CD14-positive monocyte (primary cell): ENCODE results near the gene WNT9B. TPM values are rescaled to one million over a fixed set of nuclear protein-coding genes. Genes with fewer than 3 reads are reported as not detected.

Source experiments
- DNase-seq, 3 donors: peaks; one replicate each; pipeline ENCODE4 v3.0.0-alpha.2; 2011 to 2022
- H2AFZ ChIP-seq: 2 replicates; pipeline ENCODE4 v1.6.0; 2012; ENCODE audit warnings: mild to moderate bottlenecking, low read depth, low read length, inconsistent platforms; ENCODE audit not compliant: insufficient read depth, poor library complexity, severe bottlenecking
- H3K27ac ChIP-seq, 2 donors: 1 replicate in 1 of 2; 2 replicates in 1 of 2; pipeline ENCODE4 v1.5.1; 2012 to 2013; ENCODE audit warnings: low read length in 2 of 2, control low read depth in 1 of 2, inconsistent platforms in 1 of 2, low read depth in 1 of 2, mild to moderate bottlenecking in 1 of 2
- H3K27me3 ChIP-seq, 2 donors: one replicate each; pipeline versions ENCODE4 v1.6.0 to v1.6.1; 2011 to 2013; ENCODE audit warnings: low read length in 2 of 2; ENCODE audit not compliant: control insufficient read depth in 2 of 2, insufficient read depth in 2 of 2
- H3K36me3 ChIP-seq, 2 donors: replicated peaks in 1 of 2; 1 replicate in 1 of 2; 2 replicates in 1 of 2; pipeline versions ENCODE4 v1.5.1 to v1.6.1; 2012 to 2013; ENCODE audit warnings: low read length in 2 of 2, control low read depth in 1 of 2, inconsistent platforms in 1 of 2, mild to moderate bottlenecking in 1 of 2; ENCODE audit not compliant: insufficient read depth in 2 of 2, control insufficient read depth in 1 of 2
- H3K4me1 ChIP-seq, 2 donors: 1 replicate in 1 of 2; 2 replicates in 1 of 2; pipeline versions ENCODE4 v1.5.1 to v1.6.1; 2012 to 2013; ENCODE audit warnings: low read length in 2 of 2, control low read depth in 1 of 2, inconsistent platforms in 1 of 2, mild to moderate bottlenecking in 1 of 2, moderate library complexity in 1 of 2; ENCODE audit not compliant: insufficient read depth in 2 of 2, control insufficient read depth in 1 of 2
- H3K4me2 ChIP-seq: replicated peaks from 2 replicates; pipeline ENCODE3; 2012; ENCODE audit warnings: low read length, moderate library complexity, mild to moderate bottlenecking; ENCODE audit not compliant: poor library complexity, severe bottlenecking; ENCODE audit errors: extremely low read depth
- H3K4me3 ChIP-seq, 3 experiments: fragments of 200-600 bp in 1 of 3; sonication (generic) in 1 of 3; replicated peaks in 1 of 3; 1 replicate in 2 of 3; 2 replicates in 1 of 3; pipeline ENCODE4 v1.5.1; 2011 to 2013; ENCODE audit warnings: low read length in 3 of 3, mild to moderate bottlenecking in 3 of 3, control low read depth in 2 of 3, low read depth in 2 of 3, inconsistent platforms in 1 of 3, moderate library complexity in 1 of 3
- H3K79me2 ChIP-seq: 2 replicates; pipeline ENCODE4 v1.6.0; 2012; ENCODE audit warnings: mild to moderate bottlenecking, control low read depth, inconsistent platforms, low read length, moderate library complexity; ENCODE audit not compliant: insufficient read depth
- H3K9ac ChIP-seq: 2 replicates; pipeline ENCODE4 v1.6.0; 2017; ENCODE audit warnings: low read length, mild to moderate bottlenecking; ENCODE audit not compliant: insufficient read depth, poor library complexity, severe bottlenecking
- H3K9me3 ChIP-seq, 2 donors: replicated peaks in 1 of 2; 1 replicate in 1 of 2; 2 replicates in 1 of 2; pipeline versions ENCODE4 v1.5.1 to v1.6.1; 2012 to 2013; ENCODE audit warnings: low read length in 2 of 2, control low read depth in 1 of 2; ENCODE audit not compliant: control insufficient read depth in 1 of 2, insufficient read depth in 1 of 2
- H4K20me1 ChIP-seq: 2 replicates; pipeline ENCODE4 v1.6.0; 2012; ENCODE audit warnings: mild to moderate bottlenecking, low read length, control low read depth, moderate library complexity; ENCODE audit not compliant: insufficient read depth
- H3K27ac Mint-ChIP-seq, 7 donors: one replicate each; pipeline ENCODE4 v1.8.0; 2020; ENCODE audit warnings: mild to moderate bottlenecking in 7 of 7, mixed read lengths in 7 of 7, moderate library complexity in 6 of 7, inconsistent platforms in 2 of 7
- H3K27me3 Mint-ChIP-seq, 3 donors: one replicate each; pipeline ENCODE4 v1.8.0; 2021 to 2022; ENCODE audit warnings: low read depth in 3 of 3, mild to moderate bottlenecking in 3 of 3, mixed read lengths in 3 of 3, moderate library complexity in 3 of 3, inconsistent platforms in 1 of 3
- H3K36me3 Mint-ChIP-seq, 2 donors: one replicate each; pipeline ENCODE4 v1.8.0; 2020; ENCODE audit warnings: mixed read lengths in 2 of 2, inconsistent platforms in 1 of 2, mild to moderate bottlenecking in 1 of 2
- H3K4me1 Mint-ChIP-seq: one replicate; pipeline ENCODE4 v1.8.0; 2020; ENCODE audit warnings: mild to moderate bottlenecking, mixed read lengths
- H3K4me3 Mint-ChIP-seq, 2 donors: one replicate each; pipeline ENCODE4 v1.8.0; 2020; ENCODE audit warnings: mild to moderate bottlenecking in 2 of 2, mixed read lengths in 2 of 2, moderate library complexity in 1 of 2
- H3K9me3 Mint-ChIP-seq, 7 donors: one replicate each; pipeline ENCODE4 v1.8.0; 2020 to 2022; ENCODE audit warnings: mixed read lengths in 7 of 7, mild to moderate bottlenecking in 6 of 7, moderate library complexity in 6 of 7, inconsistent platforms in 2 of 7
- WGBS: methylation state at CpG from one replicate; pipeline ENCODE4 v1.1.5; 2013; ENCODE audit warnings: missing lambda C conversion rate; ENCODE audit not compliant: insufficient coverage; 5-methylcytosine and 5-hydroxymethylcytosine counted together
- intact Hi-C, 2 donors: fragments of 100-400 bp; cut with micrococcal nuclease; formaldehyde crosslinking; loops; one replicate each; pipeline versions ENCODE4 v1.15.0 to v1.15.1; 2023
- polyA plus RNA-seq, 3 donors: library from polyadenylated mRNA; depleted of rRNA in 1 of 3; unstranded in 2 of 3; stranded (reverse) in 1 of 3; fragments of 300-500 nt in 2 of 3; fragments of >200 nt in 1 of 3; fragmentation: Illumina TruSeq in 2 of 3; gene quantifications; 1 replicate in 2 of 3; 2 replicates in 1 of 3; pipeline ENCODE4 v1.2.3, GENCODE V29; 2012 to 2021
- TF ChIP-seq, protein P1 (sequence below): fragments of 200-600 bp; IDR thresholded peaks from one replicate; pipeline ENCODE4 v1.8.0; 2022; ENCODE audit warnings: antibody characterized with exemption, mild to moderate bottlenecking

The WNT9B gene
- polyA plus RNA-seq, 3 donors, result 0.19 TPM; not detected in 2

DNA sequence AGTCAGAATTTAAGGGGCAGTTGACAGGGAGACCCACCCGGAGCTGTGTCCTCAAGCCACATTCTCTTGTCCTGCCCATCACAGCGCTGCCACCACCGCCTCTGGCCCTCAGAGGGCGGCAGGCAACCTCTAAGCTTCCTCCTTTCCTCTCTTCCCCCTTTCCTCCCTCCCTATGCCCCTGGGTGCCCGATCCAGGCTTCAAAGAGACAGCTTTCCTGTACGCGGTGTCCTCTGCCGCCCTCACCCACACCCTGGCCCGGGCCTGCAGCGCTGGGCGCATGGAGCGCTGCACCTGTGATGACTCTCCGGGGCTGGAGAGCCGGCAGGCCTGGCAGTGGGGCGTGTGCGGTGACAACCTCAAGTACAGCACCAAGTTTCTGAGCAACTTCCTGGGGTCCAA, 23.5 kb downstream of the WNT9B start:
- TF ChIP-seq, protein P1, sequence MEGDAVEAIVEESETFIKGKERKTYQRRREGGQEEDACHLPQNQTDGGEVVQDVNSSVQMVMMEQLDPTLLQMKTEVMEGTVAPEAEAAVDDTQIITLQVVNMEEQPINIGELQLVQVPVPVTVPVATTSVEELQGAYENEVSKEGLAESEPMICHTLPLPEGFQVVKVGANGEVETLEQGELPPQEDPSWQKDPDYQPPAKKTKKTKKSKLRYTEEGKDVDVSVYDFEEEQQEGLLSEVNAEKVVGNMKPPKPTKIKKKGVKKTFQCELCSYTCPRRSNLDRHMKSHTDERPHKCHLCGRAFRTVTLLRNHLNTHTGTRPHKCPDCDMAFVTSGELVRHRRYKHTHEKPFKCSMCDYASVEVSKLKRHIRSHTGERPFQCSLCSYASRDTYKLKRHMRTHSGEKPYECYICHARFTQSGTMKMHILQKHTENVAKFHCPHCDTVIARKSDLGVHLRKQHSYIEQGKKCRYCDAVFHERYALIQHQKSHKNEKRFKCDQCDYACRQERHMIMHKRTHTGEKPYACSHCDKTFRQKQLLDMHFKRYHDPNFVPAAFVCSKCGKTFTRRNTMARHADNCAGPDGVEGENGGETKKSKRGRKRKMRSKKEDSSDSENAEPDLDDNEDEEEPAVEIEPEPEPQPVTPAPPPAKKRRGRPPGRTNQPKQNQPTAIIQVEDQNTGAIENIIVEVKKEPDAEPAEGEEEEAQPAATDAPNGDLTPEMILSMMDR, result no peak
- 80% methylated on average over 16 of the region's 16 CpGs for WGBS
- H3K4me1 Mint-ChIP-seq, result peaks cover 44% of the 10 kb centered on the region
- no peaks in the 10 kb centered on the region for H3K36me3 Mint-ChIP-seq
- Histone ChIP-seq H2AFZ (peak overlapping the region; percentile 52), H3K9ac (no peak overlapping the region), H3K27ac (no peak overlapping the region), H4K20me1 (no peaks in the 10 kb centered on the region), H3K27me3 (no peaks in the 10 kb centered on the region), H3K4me1 (peaks cover 41 to 44% of the 10 kb centered on the region in 2 donors), H3K4me2 (no peak overlapping the region), H3K36me3 (no peaks in the 10 kb centered on the region), H3K79me2 (no peaks in the 10 kb centered on the region), H3K4me3 (peak overlapping the region in 1 of 3 experiments; percentile 11), H3K9me3 (no peaks in the 10 kb centered on the region)
- peak overlapping the region in 1 of 7 donors; percentile 31 for H3K27ac Mint-ChIP-seq
- intact Hi-C loops, result no loop called here
- peaks cover 2 to 6% (median 5%) of the 10 kb centered on the region in 3 donors for H3K27me3 Mint-ChIP-seq
- H3K4me3 Mint-ChIP-seq, result no peak overlapping the region
- DNase-seq, result no peak
- no peaks in the 10 kb centered on the region for H3K9me3 Mint-ChIP-seq

DNA sequence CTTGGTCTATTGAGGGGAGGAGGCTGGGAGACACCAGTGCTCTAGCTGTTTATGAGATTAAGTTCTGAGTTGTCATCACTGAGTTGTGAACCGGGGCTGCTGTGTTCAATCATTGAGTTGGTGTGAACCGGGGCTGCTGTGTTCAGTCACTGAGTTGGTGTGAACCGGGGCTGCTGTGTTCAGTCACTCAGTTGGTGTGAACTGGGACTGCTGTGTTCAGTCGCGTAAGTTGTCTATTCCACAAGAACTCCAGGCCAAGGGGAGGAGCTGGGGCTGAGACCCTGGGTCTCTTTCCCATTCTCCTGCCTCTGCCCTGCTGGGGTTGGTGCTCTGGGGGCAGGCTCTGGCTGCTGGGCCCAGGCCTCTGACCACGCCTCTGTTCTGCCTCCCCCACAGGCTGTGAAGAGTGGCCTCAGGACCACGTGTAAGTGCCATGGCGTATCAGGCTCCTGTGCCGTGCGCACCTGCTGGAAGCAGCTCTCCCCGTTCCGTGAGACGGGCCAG, 24.5 kb downstream of the WNT9B start:
- Histone ChIP-seq H3K9me3 (no peaks in the 10 kb centered on the region), H3K27ac (no peak overlapping the region), H3K4me2 (no peak overlapping the region), H3K4me1 (peaks cover 41 to 44% of the 10 kb centered on the region in 2 donors), H3K9ac (no peak overlapping the region), H3K36me3 (no peaks in the 10 kb centered on the region), H2AFZ (peak overlapping the region; percentile 52), H4K20me1 (no peaks in the 10 kb centered on the region), H3K79me2 (no peaks in the 10 kb centered on the region), H3K4me3 (no peak overlapping the region), H3K27me3 (no peaks in the 10 kb centered on the region)
- H3K27me3 Mint-ChIP-seq, result peaks cover 1 to 5% (median 2%) of the 10 kb centered on the region in 3 donors
- intact Hi-C loops, result no loop called here
- no peaks in the 10 kb centered on the region for H3K36me3 Mint-ChIP-seq
- DNase-seq, result no peak
- TF ChIP-seq, protein P1, result no peak
- WGBS, result 97% methylated on average over 12 of the region's 13 CpGs
- H3K4me3 Mint-ChIP-seq, result peak overlapping the region in 1 of 2 donors; percentile 55
- H3K9me3 Mint-ChIP-seq, result no peaks in the 10 kb centered on the region
- peak overlapping the region in 4 of 7 donors; percentile 22 to 54 (median 42) for H3K27ac Mint-ChIP-seq
- H3K4me1 Mint-ChIP-seq, result peaks cover 44% of the 10 kb centered on the region
